ENCODE results near the gene AFAP1. TPM values are rescaled to one million over a fixed set of nuclear protein-coding genes. Genes with fewer than 3 reads are reported as not detected.

Gene AFAP1
- total RNA-seq, 1 experiment from 2014 or later: 23.6 TPM

- no peak for TF ChIP-seq ZNF281 (CRISPR knock-in tag; IDR thresholded peaks at IDR 0.05)
- TF ChIP-seq SP1 (CRISPR knock-in tag; conservative IDR thresholded peaks at IDR 0.05): no peak
- no peak for TF ChIP-seq TEAD1 (CRISPR knock-in tag; IDR thresholded peaks at IDR 0.05)
- no peak for TF ChIP-seq ZNF416 (CRISPR knock-in tag; IDR thresholded peaks at IDR 0.05)
- TF ChIP-seq PREB (CRISPR knock-in tag; IDR thresholded peaks at IDR 0.05; ENCODE audit: borderline replicate concordance): no peak
- TF ChIP-seq ATF1 (CRISPR knock-in tag; IDR thresholded peaks at IDR 0.05): no peak
- no peak for TF ChIP-seq ATF6 (CRISPR knock-in tag; IDR thresholded peaks at IDR 0.05)
- TF ChIP-seq JUN (CRISPR knock-in tag; IDR thresholded peaks at IDR 0.05): no peak
- no peak for TF ChIP-seq MLX (CRISPR knock-in tag; IDR thresholded peaks at IDR 0.05)
These were observed 53.4 kb downstream of the AFAP1 start (continued) for GRCh38 chr4:7886007-7886973.

- ChIA-PET CTCF (interaction anchor here (0.7 kb wide), 1 partner anchor 9 kb away, joined by 3 read pairs; no protein-coding TSS in a partner anchor), POLR2A (no interaction called here)
- H3K4me3 Mint-ChIP-seq: no peak overlapping the region
- peaks cover 20% of the 10 kb centered on the region for H3K9me3 Mint-ChIP-seq
- H3K36me3 Mint-ChIP-seq: peaks cover 10% of the 10 kb centered on the region
- peaks cover 39% of the 10 kb centered on the region for H3K4me1 Mint-ChIP-seq
- ATAC-seq: no peak
- no peaks in the 10 kb centered on the region for H3K27me3 Mint-ChIP-seq (ENCODE audit: low read depth)
- H3K27ac Mint-ChIP-seq: peak overlapping the region; percentile 35; the same call in 1 of the 2 replicates
- DNase-seq (ENCODE audit: low spot score): no peak
- TF ChIP-seq NR2C2 (CRISPR knock-in tag; IDR thresholded peaks at IDR 0.05): no peak
- TF ChIP-seq ELF4 (CRISPR knock-in tag; IDR thresholded peaks at IDR 0.05; ENCODE audit: low read depth): no peak
- no peak for TF ChIP-seq E2F1 (CRISPR knock-in tag; IDR thresholded peaks at IDR 0.05)
- no peak for TF ChIP-seq ZNF671 (CRISPR knock-in tag; IDR thresholded peaks at IDR 0.05)
- TF ChIP-seq E2F5 (CRISPR knock-in tag; IDR thresholded peaks at IDR 0.05): no peak
- no peak for TF ChIP-seq SOX15 (CRISPR knock-in tag; IDR thresholded peaks at IDR 0.05)
- TF ChIP-seq ZNF416 (CRISPR knock-in tag; IDR thresholded peaks at IDR 0.05): no peak
- TF ChIP-seq SMAD4 (CRISPR knock-in tag; IDR thresholded peaks at IDR 0.05): no peak
- TF ChIP-seq IRF1 (CRISPR knock-in tag; IDR thresholded peaks at IDR 0.05): no peak
- TF ChIP-seq ARID4B (CRISPR knock-in tag; IDR thresholded peaks at IDR 0.05; ENCODE audit: borderline replicate concordance): no peak
- no peak for TF ChIP-seq FOXJ3 (CRISPR knock-in tag; IDR thresholded peaks at IDR 0.05; ENCODE audit: borderline replicate concordance)
- TF ChIP-seq GTF2I (CRISPR knock-in tag; conservative IDR thresholded peaks at IDR 0.05): no peak
These were observed 54.2 kb downstream of the AFAP1 start for GRCh38 chr4:7885216-7886006.
